HG02852 (cell line): ENCODE data around the gene NAA80.
"Not testable (repeated sequence)": the region's sequence is repeated elsewhere in the genome, so short reads cannot be mapped to it uniquely, and the experiment has no call there.

Source experiments
- ATAC-seq: cut with Tn5 transposase; IDR thresholded peaks from one replicate; pipeline ENCODE4 v1.9.1; 2021; ENCODE audit warnings: mild to moderate bottlenecking, moderate library complexity; ENCODE audit not compliant: unreplicated experiment

NAA80 gene

DNA sequence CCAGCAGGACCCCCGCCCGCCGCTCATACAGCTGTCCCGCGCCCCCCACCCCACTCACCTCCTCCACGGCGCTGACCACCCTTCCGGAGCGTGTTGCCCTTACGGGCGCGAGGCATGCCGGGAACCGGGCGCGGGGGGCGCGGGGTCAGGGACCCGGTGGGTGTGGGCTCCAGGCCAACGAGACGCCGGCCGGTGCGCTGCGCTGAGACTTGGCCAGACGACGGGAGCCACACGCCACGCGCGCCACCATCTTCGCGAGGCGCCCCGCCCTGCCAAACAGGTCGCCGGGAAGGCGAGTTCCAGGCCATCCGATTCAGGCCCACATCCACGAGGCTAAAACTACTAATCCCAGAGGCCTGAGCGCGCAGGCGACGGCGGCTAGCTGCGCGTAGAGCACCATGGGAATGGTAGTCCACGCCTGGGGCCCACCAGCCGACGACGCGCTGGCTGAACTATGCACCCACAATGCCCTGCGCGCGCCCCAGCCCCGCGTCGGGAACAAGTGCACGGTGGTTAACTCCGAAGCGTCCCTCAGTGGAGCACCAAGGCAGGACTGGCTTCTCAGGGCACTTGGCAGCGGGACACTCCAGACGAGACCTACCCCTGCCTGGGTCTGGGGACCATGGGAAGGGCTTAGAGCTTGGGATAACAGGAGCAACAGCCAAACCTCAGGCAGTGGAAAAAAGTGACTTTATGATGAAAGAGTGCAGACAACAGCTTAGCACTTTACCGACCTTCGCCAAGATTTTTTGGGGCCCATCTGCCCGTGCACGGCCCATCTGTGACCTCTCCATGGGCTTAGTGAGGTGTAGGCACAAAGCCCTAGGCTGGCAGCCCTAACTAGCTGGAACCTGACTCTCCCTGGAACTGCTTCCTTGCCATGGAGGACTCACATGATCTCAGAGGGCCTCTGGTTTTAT, 6.8 kb downstream of the NAA80 start, which contains the start of gene IFRD2:
Gene IFRD2, minus strand, starts transcription at position 271 of the 920 bp plus-strand sequence. Its CDS starts 155 bp downstream, at position 116.
- peak; percentile 96 for ATAC-seq

DNA sequence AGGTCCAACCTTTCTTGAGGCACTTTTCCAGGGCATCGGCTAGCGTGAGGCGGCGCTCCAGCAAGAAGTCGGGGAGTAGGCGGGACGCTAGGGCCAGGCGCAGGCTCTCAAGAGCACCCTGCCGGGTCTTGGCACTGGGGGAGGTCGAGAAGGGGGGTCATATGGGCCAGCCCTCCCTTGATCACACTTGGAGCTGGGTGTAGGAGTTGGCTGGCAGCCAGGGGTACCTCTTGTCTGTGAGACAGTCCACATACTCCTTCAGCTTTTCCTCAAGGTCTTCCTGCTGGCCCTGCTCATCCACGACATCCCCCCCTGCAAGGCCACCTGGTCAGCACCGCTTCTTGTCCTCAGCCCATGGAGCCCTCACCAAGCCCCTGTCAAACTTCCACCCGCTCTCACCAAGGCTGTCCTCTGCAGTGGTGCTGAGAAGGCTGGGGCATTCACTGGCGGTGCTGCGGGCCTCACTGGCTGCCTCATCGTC, 9.0 kb downstream of the NAA80 start:
- ATAC-seq, result no peak

DNA sequence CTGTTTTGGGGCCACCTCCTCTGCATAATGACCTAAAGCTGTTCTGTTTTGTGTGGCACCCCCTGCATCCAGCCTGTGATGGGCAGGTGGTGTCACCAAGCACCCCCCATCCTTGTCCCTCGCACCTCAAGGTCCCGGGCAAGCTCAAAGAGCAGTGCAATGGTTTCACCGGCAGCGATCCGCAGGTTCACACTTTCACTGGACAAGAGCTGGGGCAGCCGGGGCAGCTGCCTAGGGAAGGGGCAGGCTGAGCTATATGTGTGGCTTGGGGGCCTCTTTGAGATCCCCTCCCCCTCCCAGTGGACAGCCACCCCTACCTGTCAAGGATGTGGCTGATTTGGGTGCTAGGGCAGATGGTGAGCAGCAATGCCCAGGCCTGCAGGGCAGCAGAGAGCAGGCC, 10.1 kb downstream of the NAA80 start:
- no peak for ATAC-seq

DNA sequence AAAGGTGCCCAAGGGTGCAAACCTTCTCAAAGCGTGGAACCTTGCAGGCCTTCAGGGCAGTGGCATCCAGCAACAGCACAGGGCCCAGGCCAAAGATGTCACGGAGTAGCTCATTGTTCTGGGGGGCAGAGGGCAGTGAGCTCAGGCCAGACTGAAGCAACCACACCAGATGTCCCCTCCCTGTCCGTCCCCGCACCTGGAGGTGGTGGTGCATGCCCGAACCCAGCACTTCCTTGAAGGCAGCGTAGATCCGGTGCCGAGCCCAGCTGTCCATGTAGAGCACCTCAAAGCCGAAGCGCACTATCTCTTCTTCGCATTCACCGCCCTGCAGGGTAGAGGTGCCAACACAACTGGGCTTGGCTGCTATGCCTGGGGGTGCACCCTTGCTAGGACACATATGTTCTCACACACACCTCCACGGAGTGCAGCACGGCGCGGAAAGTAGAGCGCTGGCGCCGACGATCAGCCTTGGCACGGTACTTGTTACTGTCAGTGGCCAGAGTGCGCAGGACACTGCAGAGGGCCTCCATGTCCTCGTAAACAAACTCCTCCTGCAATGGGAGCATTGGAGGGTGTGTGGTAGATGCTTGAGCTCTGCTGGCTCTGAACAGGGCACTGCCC, 10.7 kb downstream of the NAA80 start:
- ATAC-seq, result no peak

DNA sequence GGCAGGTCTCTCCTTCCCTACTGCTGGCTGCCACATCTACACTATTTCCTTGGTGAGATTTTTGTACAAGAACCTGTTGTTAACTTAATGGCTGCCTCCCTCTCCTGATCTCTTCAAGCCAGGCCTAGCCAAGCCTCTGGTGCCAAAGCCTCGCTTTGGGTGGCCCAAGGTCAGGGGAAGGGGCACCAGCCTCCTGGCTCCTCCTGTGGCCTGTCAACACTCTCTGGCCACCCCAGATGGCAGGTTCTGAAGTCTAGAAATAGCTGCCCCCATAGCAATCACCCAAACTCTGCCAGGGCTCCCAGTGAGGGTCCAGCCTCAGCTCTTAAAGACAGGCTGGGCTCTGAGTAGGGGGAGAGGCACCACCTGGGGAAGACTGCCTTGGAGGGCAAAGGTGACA, 11.9 kb downstream of the NAA80 start:
- no peak for ATAC-seq

DNA sequence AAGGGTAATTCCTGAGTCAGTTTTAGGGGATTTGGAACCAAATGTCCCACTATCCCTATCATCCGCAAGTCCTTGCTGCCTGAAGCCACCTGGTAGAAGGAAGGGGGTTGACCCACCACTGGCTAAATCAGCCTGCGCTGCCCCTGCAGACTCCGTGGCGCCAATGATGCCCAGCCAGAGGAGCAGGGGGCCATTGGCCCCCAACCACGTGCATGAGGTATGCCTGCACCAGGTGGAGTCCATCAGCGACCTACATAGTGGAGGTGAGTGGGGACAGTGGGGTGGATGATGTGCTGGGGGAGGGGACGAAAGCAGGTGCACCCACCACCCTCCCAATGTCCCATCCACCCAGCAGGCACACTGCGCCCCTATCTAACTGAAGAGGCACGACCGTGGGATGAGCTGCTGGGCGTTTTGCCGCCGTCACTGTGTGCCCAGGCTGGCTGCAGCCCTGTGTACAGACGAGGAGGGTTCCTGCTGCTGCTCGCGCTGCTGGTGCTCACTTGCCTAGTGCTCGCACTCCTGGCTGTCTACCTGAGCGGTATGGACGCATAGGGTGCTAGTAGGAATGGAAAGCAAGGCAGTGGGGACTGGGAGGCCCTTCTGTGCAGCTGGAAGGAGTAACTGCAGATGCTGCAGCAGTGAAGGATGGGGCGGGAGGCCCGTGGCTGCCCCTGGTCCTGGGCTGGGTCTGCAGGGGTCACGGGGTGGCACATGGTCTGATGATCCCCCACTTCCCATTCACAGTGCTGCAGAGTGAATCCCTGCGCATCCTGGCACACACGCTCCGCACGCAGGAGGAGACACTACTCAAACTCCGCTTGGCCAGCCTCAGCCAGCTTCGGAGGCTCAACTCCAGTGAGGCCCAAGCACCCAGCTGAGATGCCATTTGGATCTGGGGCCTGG, 12.6 kb downstream of the NAA80 start:
- no peak for ATAC-seq

DNA sequence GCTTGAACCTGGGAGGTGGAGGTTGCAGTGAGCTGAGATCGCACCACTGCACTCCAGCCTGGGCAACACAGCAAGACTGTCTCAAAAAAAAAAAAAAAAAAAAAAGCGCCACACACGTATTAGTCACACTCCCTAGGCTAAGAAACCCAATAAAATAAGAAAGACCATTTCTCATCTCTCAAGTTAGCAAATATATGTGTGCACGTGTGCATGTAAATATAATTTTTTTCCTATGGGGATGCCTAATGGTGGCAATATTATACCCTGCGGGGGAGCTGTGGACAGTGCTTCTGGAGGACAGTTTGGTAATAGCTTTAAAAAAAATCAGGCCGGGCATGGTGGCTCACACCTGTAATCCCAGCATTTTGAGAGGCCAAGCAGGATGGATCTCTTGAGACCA, 15.1 kb downstream of the NAA80 start:
- not testable (repeated sequence) for ATAC-seq

DNA sequence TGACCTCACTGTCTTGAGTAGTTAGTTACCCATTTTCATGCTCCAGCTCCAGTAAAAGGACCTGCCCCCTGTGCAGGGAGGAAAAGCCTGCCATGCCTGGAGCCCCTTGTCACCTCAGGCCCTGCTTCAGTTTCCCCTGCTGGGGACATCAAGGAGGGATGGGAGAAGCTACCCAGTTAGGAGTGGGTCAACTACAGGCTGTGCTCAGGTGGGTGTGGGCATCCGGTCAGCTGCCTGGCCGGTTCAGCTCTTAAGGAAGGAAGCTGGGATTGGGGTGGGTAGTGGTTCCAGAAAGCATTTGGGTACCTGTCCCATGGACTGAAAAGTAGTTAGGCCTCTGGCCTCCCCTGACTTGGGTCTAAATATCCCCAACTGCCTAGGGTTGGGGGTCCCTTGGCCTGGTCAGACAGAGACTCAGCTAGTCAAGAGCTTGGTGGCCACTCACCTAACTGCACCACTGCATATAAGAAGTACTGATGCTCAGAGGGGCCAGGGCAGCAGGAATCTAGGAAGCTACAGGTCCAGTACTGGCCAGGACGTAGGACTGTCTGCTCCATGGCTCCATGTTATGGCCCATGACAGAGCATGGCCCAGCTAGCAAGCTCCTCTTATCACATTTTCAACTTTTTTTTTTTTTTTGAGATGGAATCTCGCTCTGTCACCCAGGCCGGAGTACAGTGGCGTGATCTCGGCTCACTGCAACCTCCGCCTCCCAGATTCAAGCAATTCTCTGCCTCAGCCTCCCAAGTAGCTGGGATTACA, 19.8 kb downstream of the NAA80 start:
- no peak for ATAC-seq

DNA sequence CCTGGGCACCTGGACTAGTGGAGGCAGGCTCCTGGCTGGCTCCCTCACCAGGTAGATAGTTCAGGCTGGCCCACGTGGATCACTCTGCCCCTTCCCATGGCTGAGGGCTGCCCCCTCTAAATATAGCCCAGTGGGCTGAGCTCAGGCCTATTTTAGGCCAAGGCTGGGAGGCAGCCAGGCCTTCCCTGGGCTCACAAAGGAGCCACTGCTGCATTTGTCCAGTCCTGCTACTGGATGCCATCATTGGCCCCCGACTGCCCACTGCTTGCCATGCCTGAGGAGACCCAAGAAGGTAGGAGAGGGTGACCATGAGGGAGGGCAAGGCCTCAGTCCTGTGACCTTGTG, 20.4 kb downstream of the NAA80 start, which contains the start of gene LSMEM2:
Gene LSMEM2, plus strand, starts transcription at position 208 of the 345 bp plus-strand sequence. Its CDS starts 27 bp downstream, at position 235.
- ATAC-seq, result no peak

DNA sequence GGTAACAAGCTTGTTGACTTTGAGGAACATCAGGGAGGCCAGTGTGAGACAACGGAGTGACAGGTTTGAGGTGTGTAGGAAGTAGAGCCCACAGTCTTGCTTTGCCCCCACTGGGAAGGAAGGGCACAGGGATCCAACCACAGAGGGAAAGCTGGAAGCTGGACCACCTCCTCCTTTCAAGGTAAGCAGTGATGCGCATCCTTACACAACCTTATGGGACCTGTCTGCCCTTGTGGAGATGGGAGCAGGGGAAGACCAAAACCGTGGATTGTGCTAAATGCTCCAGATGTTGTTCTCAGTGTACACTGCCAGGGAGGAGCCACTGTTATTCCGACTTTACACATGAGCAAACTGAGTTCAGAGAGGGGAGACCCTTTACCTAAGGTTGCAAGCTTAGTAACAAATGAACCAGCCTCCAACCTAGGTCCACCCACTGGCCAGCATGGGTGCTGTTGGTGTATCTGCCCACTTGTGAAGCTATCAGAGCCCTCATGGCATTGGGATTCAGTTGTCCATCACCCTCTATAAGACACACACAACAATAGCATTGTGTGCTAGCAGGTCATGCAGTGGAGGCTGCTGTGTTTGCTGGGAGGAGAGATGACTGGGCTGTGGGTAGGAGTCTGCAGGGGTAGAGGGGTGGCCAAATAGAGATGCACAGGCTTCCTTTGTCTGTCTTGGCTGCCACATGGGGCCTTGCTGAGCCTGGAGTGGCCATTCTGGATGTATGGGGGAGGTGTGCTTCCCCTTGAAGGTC, 20.9 kb downstream of the NAA80 start:
- no peak for ATAC-seq

DNA sequence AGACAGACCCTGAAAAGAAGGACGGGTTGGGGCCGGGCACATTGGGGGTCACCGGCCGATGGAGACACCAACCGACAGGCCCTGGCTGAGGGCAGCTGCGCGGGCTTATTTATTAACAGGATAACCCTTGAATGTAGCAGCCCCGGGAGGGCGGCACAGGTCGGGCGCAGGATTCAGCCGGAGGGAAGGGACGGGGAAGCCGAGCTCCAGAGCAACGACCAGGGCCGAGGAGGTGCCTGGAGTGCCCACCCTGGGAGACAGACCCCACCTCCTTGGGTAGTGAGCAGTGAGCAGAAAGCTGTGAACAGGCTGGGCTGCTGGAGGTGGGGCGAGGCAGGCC, 22.5 kb downstream of the NAA80 start:
- ATAC-seq, result no peak

DNA sequence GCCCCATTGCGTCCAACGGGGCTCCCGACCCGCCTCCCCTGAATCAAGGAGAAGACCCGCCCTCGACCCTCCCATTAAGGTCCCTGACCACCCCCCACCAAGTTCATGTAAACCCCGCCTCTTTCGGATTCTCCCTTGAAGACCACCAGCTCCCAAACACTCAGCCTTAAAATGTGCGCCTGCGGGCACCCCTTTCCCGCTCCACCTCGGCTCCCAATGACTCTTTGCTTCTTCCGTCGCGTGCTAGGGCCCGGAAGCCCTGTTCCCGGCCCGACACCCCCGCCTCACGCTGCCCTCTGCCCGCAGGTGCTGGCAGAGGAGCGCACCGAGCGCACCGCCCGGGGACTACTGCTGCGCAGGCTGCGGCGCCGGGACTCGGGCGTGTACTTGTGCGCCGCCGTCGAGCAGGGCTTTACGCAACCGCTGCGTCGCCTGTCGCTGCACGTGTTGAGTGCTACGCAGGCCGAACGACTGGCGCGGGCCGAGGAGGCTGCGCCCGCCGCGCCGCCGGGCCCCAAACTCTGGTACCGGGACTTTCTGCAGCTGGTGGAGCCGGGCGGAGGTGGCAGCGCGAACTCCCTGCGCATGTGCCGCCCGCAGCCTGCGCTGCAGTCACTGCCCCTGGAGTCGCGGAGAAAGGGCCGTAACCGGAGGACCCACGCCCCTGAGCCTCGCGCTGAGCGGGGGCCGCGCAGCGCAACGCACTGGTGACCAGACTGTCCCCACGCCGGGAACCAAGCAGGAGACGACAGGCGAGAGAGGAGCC, 23.0 kb downstream of the NAA80 start:
- ATAC-seq, result no peak

DNA sequence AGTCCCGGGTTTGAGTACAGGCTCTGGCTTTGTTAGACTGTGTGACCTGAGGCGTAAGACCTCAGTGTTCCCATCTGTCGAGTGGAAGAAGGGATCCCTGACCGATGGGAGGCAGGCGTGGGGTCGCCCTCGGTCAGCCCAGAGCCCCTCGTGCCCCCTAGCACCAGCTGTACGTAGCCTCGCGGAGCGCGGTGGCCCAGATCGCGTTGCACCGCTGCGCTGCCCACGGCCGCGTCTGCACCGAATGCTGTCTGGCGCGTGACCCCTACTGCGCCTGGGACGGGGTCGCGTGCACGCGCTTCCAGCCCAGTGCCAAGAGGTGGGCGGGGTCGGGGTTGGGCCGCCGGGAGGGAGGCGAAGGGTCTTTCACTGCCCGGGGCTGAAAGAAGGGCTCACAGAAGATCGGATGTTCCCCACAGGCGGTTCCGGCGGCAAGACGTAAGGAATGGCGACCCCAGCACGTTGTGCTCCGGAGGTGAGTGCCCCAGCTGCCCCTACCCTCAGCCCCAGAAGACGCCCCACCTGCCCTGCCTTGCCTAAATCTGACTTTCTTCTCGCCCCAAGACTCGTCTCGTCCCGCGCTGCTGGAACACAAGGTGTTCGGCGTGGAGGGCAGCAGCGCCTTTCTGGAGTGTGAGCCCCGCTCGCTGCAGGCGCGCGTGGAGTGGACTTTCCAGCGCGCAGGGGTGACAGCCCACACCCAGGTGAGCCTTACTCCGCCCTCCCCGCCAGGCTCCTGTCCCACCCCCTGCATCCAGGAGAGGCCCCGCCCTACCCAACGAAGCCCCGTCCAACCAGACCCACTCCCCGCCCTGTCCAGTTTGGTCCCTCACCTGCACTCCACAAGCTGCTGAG, 23.8 kb downstream of the NAA80 start:
- no peak for ATAC-seq

DNA sequence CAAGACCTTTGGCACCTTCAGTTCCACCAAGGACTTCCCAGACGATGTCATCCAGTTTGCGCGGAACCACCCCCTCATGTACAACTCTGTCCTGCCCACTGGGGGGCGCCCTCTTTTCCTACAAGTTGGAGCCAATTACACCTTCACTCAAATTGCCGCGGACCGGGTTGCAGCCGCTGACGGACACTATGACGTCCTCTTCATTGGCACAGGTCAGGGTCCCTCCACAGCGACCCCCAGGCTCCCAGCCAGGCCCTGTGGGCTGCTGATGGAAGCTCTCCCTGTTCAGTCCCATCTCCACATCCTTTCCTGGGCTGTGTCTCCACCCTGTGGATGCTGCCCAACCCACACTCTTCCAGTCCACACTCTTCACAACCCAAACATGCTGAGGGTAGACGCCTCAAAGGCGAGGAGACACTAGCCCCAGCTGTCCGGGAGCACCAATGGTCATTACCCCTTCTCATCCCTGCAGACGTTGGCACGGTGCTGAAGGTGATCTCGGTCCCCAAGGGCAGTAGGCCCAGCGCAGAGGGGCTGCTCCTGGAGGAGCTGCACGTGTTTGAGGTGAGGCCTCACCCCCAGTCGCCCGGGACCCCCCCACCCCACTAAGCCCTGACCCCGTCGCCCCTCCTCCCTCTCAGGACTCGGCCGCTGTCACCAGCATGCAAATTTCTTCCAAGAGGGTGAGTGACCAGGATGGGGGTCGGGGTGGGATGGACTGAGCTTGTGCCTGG, 24.7 kb downstream of the NAA80 start:
- ATAC-seq, result no peak

DNA sequence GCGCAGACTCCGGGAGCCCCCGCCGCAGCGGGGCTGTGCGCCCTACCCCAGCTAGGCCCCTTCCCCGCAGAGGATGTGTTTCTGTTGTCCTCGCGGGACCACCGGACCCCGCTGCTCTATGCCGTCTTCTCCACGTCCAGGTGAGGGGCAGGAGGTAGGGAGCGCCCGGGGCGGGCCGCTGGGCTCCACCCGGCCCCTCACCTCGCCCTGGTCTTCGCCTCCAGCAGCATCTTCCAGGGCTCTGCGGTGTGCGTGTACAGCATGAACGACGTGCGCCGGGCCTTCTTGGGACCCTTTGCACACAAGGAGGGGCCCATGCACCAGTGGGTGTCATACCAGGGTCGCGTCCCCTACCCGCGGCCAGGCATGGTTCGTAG, 25.5 kb downstream of the NAA80 start:
- ATAC-seq, result no peak

DNA sequence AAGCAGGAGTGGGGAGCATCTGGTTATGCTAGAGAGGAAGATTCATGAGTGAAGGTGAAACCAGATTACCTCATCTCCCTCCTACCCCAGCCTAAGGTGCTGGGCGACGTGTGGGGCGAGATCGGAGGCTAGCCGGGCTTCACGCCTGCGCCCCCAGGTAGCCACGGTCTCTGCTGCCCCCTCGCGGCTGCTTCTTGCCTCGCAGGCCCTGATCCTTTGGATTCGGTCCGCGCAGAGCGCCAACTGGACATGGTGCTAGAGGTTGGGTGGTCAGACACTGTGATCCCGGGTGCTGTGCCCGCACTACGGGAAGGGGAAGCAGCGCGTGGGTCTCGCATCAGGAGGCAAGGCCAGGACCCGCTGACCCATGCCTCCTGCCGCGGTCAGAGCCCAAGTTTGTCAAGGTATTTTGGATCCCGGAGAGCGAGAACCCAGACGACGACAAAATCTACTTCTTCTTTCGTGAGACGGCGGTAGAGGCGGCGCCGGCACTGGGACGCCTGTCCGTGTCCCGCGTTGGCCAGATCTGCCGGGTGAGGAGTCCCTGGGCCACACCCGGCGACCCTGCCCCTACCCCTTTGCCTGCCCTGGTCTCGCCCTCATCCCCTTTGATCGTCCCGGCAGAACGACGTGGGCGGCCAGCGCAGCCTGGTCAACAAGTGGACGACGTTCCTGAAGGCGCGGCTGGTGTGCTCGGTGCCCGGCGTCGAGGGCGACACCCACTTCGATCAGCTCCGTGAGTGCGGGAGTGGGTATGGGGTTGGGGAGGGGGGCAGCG, 26.1 kb downstream of the NAA80 start:
- ATAC-seq, result peak; percentile 78

DNA sequence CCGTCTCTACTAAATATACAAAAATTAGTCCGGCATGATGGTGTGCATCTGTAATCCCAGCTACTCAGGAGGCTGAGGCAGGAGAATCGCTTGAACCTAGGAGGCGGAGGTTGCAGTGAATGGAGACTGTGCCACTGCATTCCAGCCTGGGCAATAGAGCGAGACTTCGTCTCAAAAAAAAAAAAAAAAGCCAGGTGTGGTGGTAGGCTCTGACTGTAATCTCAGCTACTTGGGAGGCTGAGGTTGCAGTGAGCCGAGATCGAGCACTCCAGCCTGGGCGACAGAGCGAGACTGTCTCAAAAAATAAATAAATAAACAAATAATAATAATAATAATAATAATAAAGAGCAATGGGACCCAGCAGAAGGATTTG, 26.7 kb downstream of the NAA80 start:
- ATAC-seq, result not testable (repeated sequence)
